Esophagus squamous epithelium (tissue), 4 donors: ENCODE results near the gene NRXN3.
"Not testable (repeated sequence)": the region's sequence is repeated elsewhere in the genome, so short reads cannot be mapped to it uniquely, and the experiment has no call there.

Experiments used
- CTCF ChIP-seq, 6 experiments: fragments of 450-650 bp in 4 of 6; fragments of 200-600 bp in 2 of 6; sonication (generic) in 2 of 6; IDR thresholded peaks; one replicate each; pipeline ENCODE4 v1.5.1; 2016 to 2019; ENCODE audit warnings: antibody characterized with exemption in 6 of 6, mild to moderate bottlenecking in 4 of 6, moderate library complexity in 4 of 6
- POLR2A ChIP-seq, 4 donors: fragments of 450-650 bp; IDR thresholded peaks; one replicate each; pipeline ENCODE4 v1.6.1; 2017; ENCODE audit warnings: antibody characterized with exemption in 4 of 4, mild to moderate bottlenecking in 4 of 4, moderate library complexity in 3 of 4

GRCh38 chr14:78573736-78574135, 403.6 kb downstream of the NRXN3 start:
- not testable (repeated sequence) for TF ChIP-seq CTCF, POLR2A (IDR thresholded peaks at IDR 0.05)
